Measurements from ENCODE around the gene CMTM8.
A peak's percentile ranks its signal among the peaks of the same experiment; 100 is the strongest.

The CMTM8 gene

GRCh38 chr3:32340039-32340438 lies 101.6 kb downstream of the CMTM8 start:
- peak; percentile 59 for DNase-seq (ENCODE audit: low spot score)

GRCh38 chr3:32340611-32341365 lies 102.3 kb downstream of the CMTM8 start:
- no peak for DNase-seq (ENCODE audit: low spot score)

- DNase-seq (ENCODE audit: low spot score), result no peak
Observed at GRCh38 chr3:32347343-32348125, 109.1 kb downstream of the CMTM8 start.

- no peak for DNase-seq (ENCODE audit: low spot score)
Observed at GRCh38 chr3:32349184-32349583, 110.7 kb downstream of the CMTM8 start.

- DNase-seq (ENCODE audit: low spot score), result no peak
Observed at GRCh38 chr3:32352563-32352962, 114.1 kb downstream of the CMTM8 start.

- no peak for DNase-seq (ENCODE audit: low spot score)
Observed at GRCh38 chr3:32353351-32353750, 114.9 kb downstream of the CMTM8 start.

- no peak for DNase-seq (ENCODE audit: low spot score)
Observed at GRCh38 chr3:32354362-32354778, 115.9 kb downstream of the CMTM8 start.

- DNase-seq (ENCODE audit: low spot score), result no peak
Observed at GRCh38 chr3:32355751-32356291, 117.3 kb downstream of the CMTM8 start.

GRCh38 chr3:32359766-32360492 lies 121.4 kb downstream of the CMTM8 start:
- DNase-seq (ENCODE audit: low spot score), result no peak

GRCh38 chr3:32360493-32360827 lies 122.0 kb downstream of the CMTM8 start:
- DNase-seq (ENCODE audit: low spot score), result no peak

- no peak for DNase-seq (ENCODE audit: low spot score)
Observed at GRCh38 chr3:32366638-32367397, 128.3 kb downstream of the CMTM8 start.

GRCh38 chr3:32367442-32367841 lies 129.0 kb downstream of the CMTM8 start:
- DNase-seq (ENCODE audit: low spot score), result no peak

- peak; percentile 31 for DNase-seq (ENCODE audit: low spot score)
Observed at GRCh38 chr3:32371461-32372212, 133.2 kb downstream of the CMTM8 start.

- DNase-seq (ENCODE audit: low spot score), result no peak
Observed at GRCh38 chr3:32372213-32372490, 133.7 kb downstream of the CMTM8 start.

GRCh38 chr3:32373276-32373675 lies 134.8 kb downstream of the CMTM8 start:
- no peak for DNase-seq (ENCODE audit: low spot score)

- DNase-seq (ENCODE audit: low spot score), result no peak
Observed at GRCh38 chr3:32373844-32374243, 135.4 kb downstream of the CMTM8 start.

GRCh38 chr3:32374788-32375595 lies 136.5 kb downstream of the CMTM8 start:
- peak; percentile 91 for DNase-seq (ENCODE audit: low spot score)

GRCh38 chr3:32375596-32375930 lies 137.1 kb downstream of the CMTM8 start:
- DNase-seq (ENCODE audit: low spot score), result no peak

- DNase-seq (ENCODE audit: low spot score), result no peak
Observed at GRCh38 chr3:32376115-32376514, 137.6 kb downstream of the CMTM8 start.

GRCh38 chr3:32379831-32380500 lies 141.5 kb downstream of the CMTM8 start:
- no peak for DNase-seq (ENCODE audit: low spot score)

Data from CD4-positive, alpha-beta T cell treated with Interleukin-2 at 100 ng/mL for 4 hours (primary cell).